Hepatocyte (in vitro differentiated cells): ENCODE results near the gene SOBP. TPM values are rescaled to one million over a fixed set of nuclear protein-coding genes. Genes with fewer than 3 reads are reported as not detected.

Experiments used
- DNase-seq: peaks from one replicate; pipeline ENCODE4 v3.0.0-alpha.2; 2016; ENCODE audit warnings: low spot score
- H2AFZ ChIP-seq: fragments of 200-600 bp; sonication (generic); 2 replicates; pipeline ENCODE4 v1.6.0; 2016; ENCODE audit warnings: antibody characterized with exemption, mild to moderate bottlenecking
- H3K27ac ChIP-seq: fragments of 200-600 bp; sonication (generic); 2 replicates; pipeline ENCODE4 v1.5.1; 2016; ENCODE audit warnings: mild to moderate bottlenecking
- H3K27me3 ChIP-seq: fragments of 200-600 bp; sonication (generic); 2 replicates; pipeline ENCODE4 v1.6.1; 2016
- H3K36me3 ChIP-seq: fragments of 200-600 bp; sonication (generic); replicated peaks from 2 replicates; pipeline ENCODE4 v1.5.1; 2016; ENCODE audit warnings: low read depth; ENCODE audit not compliant: insufficient read depth
- H3K4me1 ChIP-seq: fragments of 200-600 bp; sonication (generic); 2 replicates; pipeline ENCODE4 v1.5.1; 2016; ENCODE audit warnings: mild to moderate bottlenecking, moderate library complexity; ENCODE audit not compliant: insufficient read depth
- H3K4me2 ChIP-seq: fragments of 200-600 bp; sonication (generic); 2 replicates; pipeline ENCODE4 v1.6.0; 2016
- H3K4me3 ChIP-seq: fragments of 200-600 bp; sonication (generic); 2 replicates; pipeline ENCODE4 v1.5.1; 2016; ENCODE audit warnings: mild to moderate bottlenecking
- H3K79me2 ChIP-seq: fragments of 200-600 bp; sonication (generic); 2 replicates; pipeline ENCODE4 v1.6.0; 2017; ENCODE audit warnings: mild to moderate bottlenecking
- H3K9me2 ChIP-seq: fragments of 200-600 bp; sonication (generic); replicated peaks from 2 replicates; pipeline ENCODE4 v1.6.0; 2017; ENCODE audit warnings: mild to moderate bottlenecking; ENCODE audit not compliant: insufficient read depth
- H3K9me3 ChIP-seq: fragments of 200-600 bp; sonication (generic); 2 replicates; pipeline ENCODE4 v1.5.1; 2016; ENCODE audit warnings: low read depth, mild to moderate bottlenecking
- H4K20me1 ChIP-seq: fragments of 200-600 bp; sonication (generic); 2 replicates; pipeline ENCODE4 v1.6.0; 2016; ENCODE audit warnings: mild to moderate bottlenecking; ENCODE audit not compliant: insufficient read depth, poor library complexity, severe bottlenecking
- CTCF ChIP-seq: fragments of 200-600 bp; sonication (generic); IDR thresholded peaks from 2 replicates; pipeline ENCODE4 v1.5.1; 2016; ENCODE audit warnings: antibody characterized with exemption, mild to moderate bottlenecking; ENCODE audit not compliant: poor library complexity
- EZH2 ChIP-seq: fragments of 200-600 bp; sonication (generic); IDR thresholded peaks from 2 replicates; pipeline ENCODE4 v1.6.1; 2016; ENCODE audit warnings: antibody characterized with exemption, mild to moderate bottlenecking, borderline replicate concordance
- EZH2phosphoT487 ChIP-seq: fragments of 200-600 bp; sonication (generic); IDR thresholded peaks from one replicate; pipeline ENCODE4 v1.6.1; 2018; ENCODE audit warnings: antibody characterized with exemption, mild to moderate bottlenecking, low read depth, moderate library complexity; ENCODE audit not compliant: unreplicated experiment, severe bottlenecking
- WGBS: methylation state at CpG from one replicate; pipeline ENCODE4 v1.1.6; 2016; ENCODE audit warnings: low lambda C conversion rate; ENCODE audit errors: missing lambda C conversion rate; 5-methylcytosine and 5-hydroxymethylcytosine counted together
- polyA plus RNA-seq: library from polyadenylated mRNA; unstranded; fragments of >200 nt; fragmentation: Nextera tagmentation; extraction: Ambion mirVana; gene quantifications from 2 replicates; pipeline ENCODE4 v1.2.1, GENCODE V29; 2016
- total RNA-seq: library from RNA; depleted of rRNA; stranded (reverse); fragments of >200 nt; gene quantifications from 2 replicates; pipeline ENCODE4 v1.2.3, GENCODE V29; 2014

Gene SOBP
- total and polyA plus RNA-seq, 2 experiments from 2014 or later = 2.1 to 2.2 TPM

GRCh38 chr6:107620732-107621131, 130.8 kb downstream of the SOBP start:
- WGBS = 88% methylated on average over 2 of the region's 2 CpGs
- H3K9me2 ChIP-seq = no peaks in the 10 kb centered on the region
- no peaks in the 10 kb centered on the region for H3K36me3 ChIP-seq

DNA sequence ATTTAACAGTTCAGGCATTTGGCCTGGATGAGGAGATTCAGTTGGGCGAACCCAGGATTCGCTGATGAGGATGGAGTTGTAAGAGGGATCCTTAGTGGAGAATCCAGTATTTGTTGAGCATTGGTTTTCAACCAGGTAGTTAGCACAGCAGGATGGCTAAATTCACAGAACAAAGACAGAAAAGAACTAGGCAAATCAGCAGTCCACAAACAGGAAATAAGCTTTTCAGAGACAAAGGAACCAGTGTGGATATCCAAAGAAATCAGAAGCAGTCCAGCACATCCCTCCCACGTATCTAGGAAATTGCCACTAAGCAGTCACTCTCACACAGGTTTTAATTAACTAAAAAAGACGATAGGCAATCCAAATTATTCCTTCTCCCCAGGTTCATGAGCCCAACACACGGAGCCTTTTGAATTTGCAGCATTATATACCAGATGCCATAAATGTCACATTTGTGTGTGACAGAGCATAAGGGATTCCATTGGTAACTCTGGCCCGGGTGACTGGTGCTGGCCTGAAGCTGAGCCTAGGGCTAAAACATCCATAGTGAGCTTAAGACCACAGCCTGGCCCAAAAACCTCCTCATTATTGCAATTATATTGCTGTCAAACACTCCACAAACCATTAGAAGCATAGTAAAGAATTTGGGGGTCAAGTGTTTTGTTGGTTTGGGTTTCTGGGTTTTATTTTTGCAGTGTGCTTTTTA, 131.5 kb downstream of the SOBP start:
- Histone ChIP-seq H3K27me3 (no peaks in the 10 kb centered on the region), H3K9me2 (no peaks in the 10 kb centered on the region), H3K4me1 (no peaks in the 10 kb centered on the region), H3K27ac (no peak overlapping the region), H3K4me3 (no peak overlapping the region), H3K36me3 (no peaks in the 10 kb centered on the region), H4K20me1 (no peaks in the 10 kb centered on the region), H3K9me3 (no peaks in the 10 kb centered on the region), H3K79me2 (no peaks in the 10 kb centered on the region), H2AFZ (no peak overlapping the region), H3K4me2 (no peak overlapping the region)
- 85% methylated on average over 6 of the region's 6 CpGs for WGBS
- no peak for DNase-seq
- TF ChIP-seq CTCF (no peak), EZH2phosphoT487 (no peak), EZH2 (no peak)

More at GRCh38 chr6:107620732-107621131, 130.8 kb downstream of the SOBP start:
- Histone ChIP-seq H3K27ac (no peak overlapping the region), H2AFZ (no peak overlapping the region), H4K20me1 (no peaks in the 10 kb centered on the region), H3K4me1 (no peaks in the 10 kb centered on the region), H3K9me3 (no peaks in the 10 kb centered on the region), H3K4me2 (no peak overlapping the region), H3K27me3 (no peaks in the 10 kb centered on the region), H3K4me3 (no peak overlapping the region), H3K79me2 (no peaks in the 10 kb centered on the region)
- no peak for DNase-seq
- TF ChIP-seq EZH2phosphoT487 (no peak), CTCF (no peak), EZH2 (no peak)

GRCh38 chr6:107622269-107622668, 132.4 kb downstream of the SOBP start:
- no peaks in the 10 kb centered on the region for H3K27me3 ChIP-seq
- no peaks in the 10 kb centered on the region for H3K9me3 ChIP-seq
- DNase-seq = no peak
- H3K79me2 ChIP-seq = no peaks in the 10 kb centered on the region
- no peak overlapping the region for H3K4me2 ChIP-seq
- 71% methylated on average over 1 of the region's 1 CpG for WGBS
- H2AFZ ChIP-seq = no peak overlapping the region
- H4K20me1 ChIP-seq = no peaks in the 10 kb centered on the region
- no peaks in the 10 kb centered on the region for H3K9me2 ChIP-seq
- H3K36me3 ChIP-seq = no peaks in the 10 kb centered on the region
- no peaks in the 10 kb centered on the region for H3K4me1 ChIP-seq
- TF ChIP-seq EZH2 = no peak
- no peak for TF ChIP-seq CTCF
- TF ChIP-seq EZH2phosphoT487 = no peak
- no peak overlapping the region for H3K4me3 ChIP-seq
- no peak overlapping the region for H3K27ac ChIP-seq
